SU-DHL-6 (cell line): ENCODE measurements around the gene STAM.

Source experiments
- CTCF ChIP-seq: fragments of 200-600 bp; sonication (generic); IDR thresholded peaks from one replicate; pipeline ENCODE4 v1.5.1; 2017; ENCODE audit warnings: antibody characterized with exemption, mild to moderate bottlenecking, low read length, moderate library complexity; ENCODE audit not compliant: insufficient read depth, poor library complexity, severe bottlenecking
- EZH2phosphoT487 ChIP-seq: fragments of 200-600 bp; sonication (generic), shearing (Covaris generic); conservative IDR thresholded peaks from 2 replicates; pipeline ENCODE4 v1.6.1; 2018; ENCODE audit warnings: mild to moderate bottlenecking, antibody characterized with exemption, low read length, moderate library complexity, mixed read lengths

GRCh38 chr10:17712053-17712452, 68.1 kb downstream of the STAM start:
- TF ChIP-seq CTCF (no peak), EZH2phosphoT487 (no peak)
